Stimulated activated CD4-positive, alpha-beta T cell treated with anti-CD3 and anti-CD28 coated beads, Interleukin-4, amount 100 ng/mL, for 24 hours (primary cell): Measurements from ENCODE around the gene OTUD7B.
"Not testable (repeated sequence)": the region's sequence is repeated elsewhere in the genome, so short reads cannot be mapped to it uniquely, and the experiment has no call there.

Source experiments
- DNase-seq: peaks from one replicate; pipeline ENCODE4 v3.0.0-alpha.2; 2020

Gene OTUD7B

GRCh38 chr1:150010393-150011115 is at the start of gene OTUD7B:
Gene OTUD7B (minus strand): TSS chr1:150010726. CDS start chr1:149977510, 33,216 bp downstream.
- DNase-seq: peak; percentile 81

DNA sequence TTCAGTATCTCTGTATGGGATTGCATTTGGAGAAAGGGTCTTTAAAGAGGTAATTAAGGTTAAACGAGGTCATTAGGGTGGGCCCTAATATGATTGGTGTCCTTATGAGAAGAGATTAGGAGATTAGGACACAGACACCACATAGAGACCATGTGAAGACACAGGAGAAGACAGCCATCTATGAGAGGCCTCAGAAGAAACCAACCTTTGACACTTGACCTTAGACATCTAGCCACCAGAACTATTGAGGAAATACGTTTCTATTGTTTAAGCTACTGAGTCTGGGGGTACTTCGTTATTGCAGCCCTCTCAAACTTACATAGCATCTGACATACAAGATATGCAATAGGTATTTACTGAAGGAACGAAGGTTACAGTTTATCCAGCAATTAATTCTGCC is 49.7 kb upstream of the OTUD7B start:
- no peak for DNase-seq

DNA sequence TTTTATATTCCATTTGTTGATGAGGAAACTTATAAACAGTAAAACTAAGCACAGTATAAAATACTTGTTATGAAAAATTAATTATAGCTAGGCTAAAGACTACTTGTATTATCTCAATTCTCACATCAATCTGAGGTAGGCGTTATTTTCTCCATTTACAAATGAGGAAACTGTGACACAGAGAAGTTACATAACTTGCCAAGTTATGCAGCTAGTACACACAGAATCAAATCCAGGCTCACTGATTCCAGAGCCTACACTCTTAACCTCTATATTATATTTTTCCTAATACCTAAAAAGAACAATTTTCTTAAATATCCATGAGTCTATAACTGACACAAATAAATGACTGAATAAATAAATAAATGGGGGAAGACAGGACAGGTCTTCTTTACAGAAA is 45.9 kb upstream of the OTUD7B start:
- DNase-seq: no peak

GRCh38 chr1:150055507-150055906 is 45.0 kb upstream of the OTUD7B start:
- DNase-seq: not testable (repeated sequence)

- DNase-seq: no peak
These were observed 43.4 kb upstream of the OTUD7B start for GRCh38 chr1:150053926-150054325.

DNA sequence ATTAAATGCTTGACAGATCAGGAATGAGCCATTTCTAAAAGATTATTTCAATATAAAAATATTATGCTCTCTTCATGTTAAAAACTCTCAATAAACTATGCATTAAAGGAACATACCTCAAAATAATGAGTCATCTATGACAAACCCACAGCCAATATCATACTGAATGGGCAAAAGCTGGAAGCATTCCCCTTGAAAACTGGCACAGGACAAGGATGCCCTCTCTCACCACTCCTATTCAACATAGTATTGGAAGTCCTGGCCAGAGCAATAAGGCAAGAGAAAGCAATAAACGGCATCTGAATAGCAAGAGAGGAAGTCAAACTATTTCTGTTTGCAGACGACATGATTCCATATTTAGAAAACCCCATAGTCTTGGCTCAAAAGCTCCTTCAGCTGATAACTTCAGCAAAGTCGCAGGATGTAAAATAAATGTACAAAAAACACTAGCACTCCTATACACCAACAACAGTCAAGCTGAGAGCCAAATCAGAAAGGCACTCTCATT is 41.4 kb upstream of the OTUD7B start:
- DNase-seq: not testable (repeated sequence)

- no peak for DNase-seq
These were observed 40.5 kb upstream of the OTUD7B start for GRCh38 chr1:150051089-150051373.

GRCh38 chr1:150049926-150050325 is 39.4 kb upstream of the OTUD7B start:
- DNase-seq: no peak

GRCh38 chr1:150034336-150034735 is 23.8 kb upstream of the OTUD7B start:
- no peak for DNase-seq

GRCh38 chr1:150028322-150028721 is 17.8 kb upstream of the OTUD7B start:
- DNase-seq: no peak

- no peak for DNase-seq
These were observed 13.6 kb upstream of the OTUD7B start for GRCh38 chr1:150024156-150024555.

GRCh38 chr1:150022357-150022756 is 11.8 kb upstream of the OTUD7B start:
- DNase-seq: no peak

DNA sequence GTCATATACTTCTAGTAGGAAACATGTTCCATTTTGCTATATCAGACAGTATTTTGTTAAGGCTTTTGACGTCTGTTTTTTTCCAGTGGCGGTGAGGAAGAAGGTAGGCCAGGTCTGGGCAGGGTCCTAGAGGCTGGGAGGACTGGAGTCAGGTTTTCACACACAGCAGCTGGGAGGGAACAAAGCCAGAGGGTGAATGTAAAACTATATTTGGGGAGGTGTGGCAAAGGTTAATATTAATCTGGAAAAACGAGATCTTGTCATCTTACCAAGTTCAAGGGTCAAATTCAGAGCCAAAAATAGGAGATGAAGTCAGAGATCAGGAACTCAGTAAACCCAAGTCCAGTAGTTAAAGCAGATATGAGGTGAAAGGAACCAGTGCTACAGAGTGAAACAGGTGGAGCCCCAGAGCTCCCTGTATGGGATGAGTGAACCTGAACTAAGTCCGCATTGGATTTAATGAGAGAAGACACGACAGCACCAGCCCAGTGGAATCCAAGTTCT is 10.7 kb upstream of the OTUD7B start:
- DNase-seq: no peak

GRCh38 chr1:150020711-150021110 is 10.2 kb upstream of the OTUD7B start:
- DNase-seq: no peak

DNA sequence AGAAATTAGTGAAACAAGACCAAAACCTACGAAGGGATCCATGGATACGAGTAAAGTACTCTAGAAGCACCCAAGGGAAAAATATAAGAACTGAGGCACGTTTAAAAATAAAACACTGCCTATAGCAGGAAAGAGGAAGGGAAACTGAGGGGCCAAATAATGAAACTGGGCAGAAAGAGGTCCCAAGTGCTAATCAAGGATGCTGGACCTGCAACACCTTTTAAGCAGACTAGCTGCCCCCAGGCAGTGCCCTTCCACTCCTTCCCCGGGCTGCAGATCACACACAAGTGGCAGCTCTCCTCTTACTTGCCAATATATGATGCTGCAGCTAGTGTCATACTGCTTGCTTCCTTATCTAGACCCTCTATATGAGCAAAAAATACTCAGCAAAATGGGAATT is 7.6 kb upstream of the OTUD7B start:
- DNase-seq: no peak

DNA sequence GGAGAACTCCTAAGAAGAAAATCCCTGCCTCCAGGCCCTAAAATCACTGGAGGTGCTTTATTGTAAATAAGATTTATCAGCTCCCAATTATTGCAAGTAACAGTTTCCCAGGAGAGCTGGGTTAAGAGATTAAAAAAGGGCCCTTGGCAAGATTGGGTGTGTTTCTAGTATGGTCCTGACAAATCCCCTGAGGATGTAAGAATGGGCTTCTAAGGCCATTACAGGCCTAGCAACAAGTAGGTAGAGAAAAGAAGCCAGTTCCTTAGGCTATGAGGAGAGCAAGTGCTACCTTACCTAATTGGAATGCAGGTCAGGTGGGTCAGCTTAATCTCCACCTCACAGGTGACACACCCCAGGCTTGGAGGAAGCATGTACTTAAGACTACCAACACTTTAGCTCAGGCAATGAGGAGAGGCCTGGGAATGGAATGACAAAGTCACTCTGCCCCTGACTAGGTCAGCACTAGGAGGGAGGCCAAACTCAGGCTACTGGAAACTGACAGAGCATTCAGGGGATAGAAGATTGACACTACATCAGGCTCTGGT is 6.8 kb upstream of the OTUD7B start:
- no peak for DNase-seq

DNA sequence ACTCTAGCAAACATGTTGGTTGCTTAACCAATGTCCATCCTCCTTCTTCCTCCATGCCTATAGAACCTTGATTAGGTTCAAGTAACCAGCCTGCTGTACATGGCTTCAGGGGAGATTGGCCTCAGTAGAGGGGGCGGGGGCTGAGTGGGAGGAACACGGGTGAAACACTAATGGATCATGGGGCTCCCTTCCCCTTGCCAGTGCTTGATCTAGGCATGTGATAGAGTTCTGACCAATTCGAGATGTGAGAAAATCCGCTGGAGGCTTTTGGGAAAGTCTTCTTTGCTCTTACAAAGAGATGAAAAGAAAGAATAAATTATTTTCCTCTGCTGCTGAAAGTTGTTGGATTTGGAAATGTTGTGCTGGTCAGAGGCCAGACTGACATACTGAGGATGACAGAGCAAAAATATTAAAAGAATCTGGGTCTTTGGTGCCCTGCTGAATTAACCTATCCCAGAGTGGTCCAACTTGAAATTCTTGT is 5.2 kb upstream of the OTUD7B start:
- DNase-seq: no peak

GRCh38 chr1:150012611-150013010 is 2.1 kb upstream of the OTUD7B start:
- DNase-seq: no peak

GRCh38 chr1:150009604-150010392 is 728 bp downstream of the OTUD7B start:
- peak; percentile 77 for DNase-seq

GRCh38 chr1:150008699-150009098 is 1.8 kb downstream of the OTUD7B start:
- no peak for DNase-seq

DNA sequence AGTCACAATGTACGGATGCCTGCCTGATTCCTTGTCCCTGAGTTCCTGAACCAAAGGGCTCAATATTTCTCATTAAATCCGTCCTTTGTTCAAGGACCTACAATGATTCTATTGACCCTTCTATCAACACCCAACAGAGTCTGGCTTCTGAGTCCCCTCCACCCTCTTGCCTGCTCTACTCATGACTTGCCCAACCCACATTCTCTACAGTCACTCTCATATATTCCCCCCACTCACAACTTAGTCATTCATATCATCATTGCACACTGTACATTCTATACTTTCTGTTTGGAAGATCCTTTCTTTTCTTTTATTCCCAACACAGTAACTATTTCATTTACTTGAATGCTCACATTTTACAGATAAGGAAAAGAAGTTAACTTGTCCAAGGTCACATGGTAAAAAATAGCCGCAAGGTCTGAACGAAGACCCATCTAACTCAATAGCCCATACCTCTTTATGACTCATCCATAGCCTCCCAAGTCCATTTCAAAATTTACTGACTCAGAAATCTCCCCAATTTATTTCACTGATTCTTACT is 3.6 kb downstream of the OTUD7B start:
- DNase-seq: peak; percentile 48

DNA sequence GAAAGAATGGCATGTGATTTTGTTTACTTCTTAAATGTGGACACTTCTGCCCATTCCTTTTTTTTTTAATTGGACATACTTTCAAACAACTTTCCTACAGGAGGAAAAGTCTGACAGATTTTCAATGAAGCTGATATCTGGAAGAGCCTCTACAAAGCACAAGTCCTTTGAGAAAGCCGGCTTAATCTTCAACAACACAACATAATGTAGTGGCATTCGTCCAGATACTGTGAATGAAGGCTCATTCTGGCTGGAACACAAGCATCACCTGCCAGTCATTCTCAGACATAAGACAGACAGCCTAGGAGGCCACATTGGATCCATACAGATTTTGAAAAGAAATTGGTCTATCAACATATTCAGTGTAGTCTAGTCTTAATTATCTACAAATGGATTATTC is 4.9 kb downstream of the OTUD7B start:
- no peak for DNase-seq

DNA sequence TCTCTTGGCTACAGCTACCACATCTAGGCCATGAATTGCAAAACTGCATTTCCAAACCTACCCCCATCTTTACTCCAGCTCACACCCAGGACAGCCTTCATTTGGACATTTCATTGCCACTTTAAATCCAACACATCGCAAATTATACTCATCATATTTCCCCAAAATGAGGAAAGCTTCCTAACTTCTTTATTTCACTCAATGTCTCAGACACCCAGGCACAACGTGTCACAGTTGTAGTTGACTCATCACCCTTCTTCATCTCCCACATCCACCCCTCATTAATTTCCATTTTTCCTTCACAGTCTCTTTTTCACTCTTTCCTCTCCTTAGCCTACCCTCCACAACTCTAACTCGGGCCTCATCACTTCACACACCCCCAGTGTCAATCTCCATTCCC is 6.7 kb downstream of the OTUD7B start:
- no peak for DNase-seq
